RWPE2 (cell line): ENCODE results near the gene SORCS1.

Source experiments
- ATAC-seq: fragments of 200-7000 bp; cut with Tn5 transposase; 3 replicates; pipeline ENCODE4 v1.9.1; 2021; ENCODE audit warnings: low read depth
- DNase-seq: peaks from one replicate; pipeline ENCODE4 v3.0.0-alpha.2; 2020; ENCODE audit warnings: low spot score
- H3K27ac ChIP-seq: fragments of 450-650 bp; 2 replicates; pipeline ENCODE4 v1.5.1; 2017; ENCODE audit warnings: mild to moderate bottlenecking; ENCODE audit not compliant: poor library complexity, severe bottlenecking
- H3K27me3 ChIP-seq: fragments of 250-450 bp; sonication (Bioruptor Pico); 2 replicates; pipeline ENCODE4 v1.5.1; 2021; ENCODE audit warnings: mild to moderate bottlenecking, moderate library complexity; ENCODE audit not compliant: insufficient read depth, poor library complexity, severe bottlenecking
- H3K36me3 ChIP-seq: fragments of 250-450 bp; sonication (Bioruptor Pico); 2 replicates; pipeline ENCODE4 v1.5.1; 2020; ENCODE audit warnings: low read depth, mild to moderate bottlenecking, moderate library complexity
- H3K4me1 ChIP-seq: fragments of 250-450 bp; sonication (Bioruptor Pico); 2 replicates; pipeline ENCODE4 v1.5.1; 2021; ENCODE audit warnings: mild to moderate bottlenecking, moderate library complexity; ENCODE audit not compliant: insufficient read depth, poor library complexity, severe bottlenecking
- H3K4me3 ChIP-seq: fragments of 250-450 bp; sonication (Bioruptor Pico); 2 replicates; pipeline ENCODE4 v1.5.1; 2021; ENCODE audit warnings: mild to moderate bottlenecking, moderate library complexity; ENCODE audit not compliant: severe bottlenecking
- H3K9me3 ChIP-seq: fragments of 250-450 bp; sonication (Bioruptor Pico); 2 replicates; pipeline ENCODE4 v1.5.1; 2021; ENCODE audit warnings: mild to moderate bottlenecking, moderate library complexity; ENCODE audit not compliant: severe bottlenecking
- CTCF ChIP-seq: fragments of 450-650 bp; IDR thresholded peaks from one replicate; pipeline ENCODE4 v1.5.1; 2017; ENCODE audit warnings: mild to moderate bottlenecking, moderate library complexity; ENCODE audit not compliant: poor library complexity, severe bottlenecking

The SORCS1 gene

DNA sequence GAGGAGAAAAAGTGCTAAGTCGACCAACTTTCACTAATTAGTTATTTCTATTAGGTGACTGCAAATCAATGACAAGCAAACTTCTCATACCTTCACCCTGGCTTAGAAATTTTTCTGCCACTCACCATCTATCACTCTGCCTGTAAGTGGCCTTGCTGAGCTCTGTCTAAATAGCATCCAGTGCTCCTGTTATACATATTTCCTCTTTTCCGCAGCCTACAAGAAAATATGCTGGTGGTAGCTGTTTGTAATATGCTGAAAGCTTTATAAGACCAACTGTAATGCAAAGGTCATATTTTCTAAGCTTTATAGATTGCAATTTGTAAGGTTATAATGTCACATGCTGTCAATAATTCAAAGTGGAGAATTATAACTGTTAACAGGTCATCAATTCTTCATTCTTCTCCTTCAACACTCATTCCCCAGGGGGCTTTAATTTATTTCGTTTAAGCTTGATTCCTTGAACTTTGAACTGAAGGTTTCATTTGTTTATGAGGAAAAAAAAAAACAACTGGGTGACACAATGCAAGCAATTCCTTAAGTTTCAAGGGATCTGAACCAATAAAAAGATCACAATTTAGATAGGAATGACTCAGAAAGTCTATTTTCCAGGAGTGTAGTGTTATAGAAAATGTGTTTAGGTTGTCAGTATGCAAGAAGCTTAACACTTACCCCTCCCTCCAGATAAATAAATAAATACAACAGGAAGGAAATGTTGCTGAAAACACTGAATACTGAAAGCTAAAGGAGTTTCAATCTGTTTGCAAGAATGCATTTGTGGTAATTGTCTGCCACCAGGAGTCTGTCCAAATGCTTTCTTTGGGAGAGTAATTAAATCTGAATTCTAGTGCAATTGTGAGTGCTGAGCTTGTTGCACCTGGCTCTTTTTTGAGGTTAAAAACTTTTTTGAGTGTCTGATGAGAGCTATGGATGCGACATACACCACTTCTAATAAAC, 183.7 kb downstream of the SORCS1 start:
- no peak overlapping the region for H3K4me3 ChIP-seq
- ATAC-seq: no peak
- no peak for TF ChIP-seq CTCF
- no peaks in the 10 kb centered on the region for H3K9me3 ChIP-seq
- H3K27ac ChIP-seq: no peak overlapping the region
- H3K36me3 ChIP-seq: no peaks in the 10 kb centered on the region
- no peaks in the 10 kb centered on the region for H3K4me1 ChIP-seq
- no peak for DNase-seq
- peaks cover 4% of the 10 kb centered on the region for H3K27me3 ChIP-seq

DNA sequence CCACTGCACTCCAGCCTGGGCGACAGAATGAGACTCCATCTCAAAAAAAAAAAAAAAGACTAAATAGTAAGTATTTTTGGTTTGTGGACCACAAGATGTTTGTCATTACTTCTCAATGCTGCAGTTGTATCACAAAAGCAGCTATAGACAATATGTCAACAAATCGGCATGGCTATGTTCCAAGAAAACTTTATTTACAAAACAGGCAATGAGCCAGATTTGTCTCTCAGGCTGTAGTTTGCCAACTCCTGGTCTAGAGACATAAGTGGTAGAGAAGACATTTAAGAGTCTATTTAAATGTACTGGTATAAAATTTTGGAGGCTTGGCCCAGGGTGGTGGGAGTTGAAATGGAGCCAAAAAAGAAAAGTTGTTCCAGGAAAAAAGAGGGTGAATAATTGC, 185.8 kb downstream of the SORCS1 start:
- H3K36me3 ChIP-seq: no peaks in the 10 kb centered on the region
- no peak for DNase-seq

DNA sequence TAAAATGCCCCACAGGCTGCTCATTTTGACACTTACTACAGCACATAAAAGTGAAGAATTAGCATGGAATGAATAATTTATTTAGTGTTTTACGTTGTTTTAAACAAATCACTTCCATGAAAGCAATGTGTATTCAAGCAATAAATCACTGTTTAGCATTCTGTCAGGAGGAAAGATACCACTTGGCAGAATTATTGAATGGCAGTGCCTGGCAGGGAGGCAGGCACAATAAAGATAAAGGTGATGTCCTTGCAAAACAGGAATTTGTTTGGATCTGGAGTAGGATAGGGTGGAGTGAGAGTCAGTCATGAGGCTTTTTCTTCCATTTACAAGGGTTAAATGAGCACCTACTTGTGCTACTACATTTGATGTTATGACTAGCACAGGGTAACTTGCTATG, 190.8 kb downstream of the SORCS1 start:
- Histone ChIP-seq H3K4me1 (no peaks in the 10 kb centered on the region), H3K4me3 (no peak overlapping the region), H3K9me3 (no peaks in the 10 kb centered on the region), H3K36me3 (no peaks in the 10 kb centered on the region), H3K27me3 (no peaks in the 10 kb centered on the region), H3K27ac (no peak overlapping the region)
- DNase-seq (no peak), ATAC-seq (no peak)
- TF ChIP-seq CTCF: no peak

More for the DNA sequence above, 185.8 kb downstream of the SORCS1 start:
- no peak for TF ChIP-seq CTCF
- Histone ChIP-seq H3K4me1 (no peaks in the 10 kb centered on the region), H3K27ac (no peak overlapping the region), H3K9me3 (no peaks in the 10 kb centered on the region), H3K27me3 (peaks cover 4% of the 10 kb centered on the region), H3K4me3 (no peak overlapping the region)
- no peak for ATAC-seq

DNA sequence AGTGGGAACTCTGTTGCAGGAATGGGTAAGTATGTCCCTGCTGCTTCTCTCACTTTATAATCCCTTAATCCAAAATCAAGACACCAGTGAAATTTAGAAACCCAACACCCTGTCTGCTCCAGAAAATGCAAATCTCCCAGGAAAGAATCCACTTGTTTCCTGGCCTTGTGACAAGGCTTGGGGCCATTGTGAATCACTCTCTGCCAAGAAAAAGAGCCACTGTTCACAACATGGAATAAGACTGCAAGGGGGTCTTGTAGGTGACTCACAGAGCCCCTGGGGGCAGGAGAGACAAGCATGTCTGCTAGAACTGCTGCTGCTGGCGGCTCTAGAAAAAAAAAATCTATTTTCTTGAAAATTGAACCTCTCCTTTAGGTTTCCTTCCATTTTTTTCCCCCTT, 191.2 kb downstream of the SORCS1 start:
- Histone ChIP-seq H3K9me3 (no peaks in the 10 kb centered on the region), H3K4me1 (no peaks in the 10 kb centered on the region), H3K4me3 (no peak overlapping the region), H3K36me3 (no peaks in the 10 kb centered on the region), H3K27ac (no peak overlapping the region), H3K27me3 (no peaks in the 10 kb centered on the region)
- DNase-seq: no peak
- ATAC-seq: no peak
- TF ChIP-seq CTCF: no peak

GRCh38 chr10:106972381-106972780, 192.1 kb downstream of the SORCS1 start:
- no peaks in the 10 kb centered on the region for H3K36me3 ChIP-seq
- no peaks in the 10 kb centered on the region for H3K27me3 ChIP-seq
- no peak overlapping the region for H3K27ac ChIP-seq
- TF ChIP-seq CTCF: no peak
- no peak for DNase-seq
- no peaks in the 10 kb centered on the region for H3K9me3 ChIP-seq
- no peak overlapping the region for H3K4me3 ChIP-seq
- ATAC-seq: no peak
- H3K4me1 ChIP-seq: no peaks in the 10 kb centered on the region
